ENCODE measurements around the gene PCBP3. TPM values are rescaled to one million over a fixed set of nuclear protein-coding genes. Genes with fewer than 3 reads are reported as not detected.

Gene PCBP3
- total RNA-seq, 2 experiments from 2014 or later: 3.4 to 3.8 TPM

GRCh38 chr21:45873418-45873817, 229.9 kb downstream of the PCBP3 start:
- DNase-seq (peak in 1 of 14 experiments; percentile 25), ATAC-seq (ENCODE audit: poor library complexity) (no peak)
- H3K27me3 ChIP-seq (ENCODE audit: control insufficient read depth in 1 of 2, insufficient read depth in 2 of 2, low read length in 2 of 2): no peaks in the 10 kb centered on the region
- ChIA-PET POLR2A (no interaction called here), CTCF (no interaction called here)
- H3K4me3 ChIP-seq (ENCODE audit: low read length): no peak overlapping the region
- Mint-ChIP-seq H3K9me3 (no peaks in the 10 kb centered on the region), H3K4me1 (ENCODE audit: low read depth) (peaks cover 13% of the 10 kb centered on the region), H3K36me3 (ENCODE audit: low read depth) (no peaks in the 10 kb centered on the region), H3K27ac (no peak overlapping the region), H3K27me3 (no peaks in the 10 kb centered on the region), H3K4me3 (no peak overlapping the region)
- no peaks in the 10 kb centered on the region for H3K36me3 ChIP-seq (ENCODE audit: insufficient read depth, low read length)
- TF ChIP-seq CTCF (IDR thresholded peaks at IDR 0.05): no peak
- no peak overlapping the region for H3K27ac ChIP-seq (ENCODE audit: low read depth in 1 of 2, low read length in 2 of 2)
- H3K4me1 ChIP-seq (ENCODE audit: insufficient read depth, low read length): peaks cover 7% of the 10 kb centered on the region
- intact Hi-C loops (cut with DNase I, micrococcal nuclease): no loop called here
- H3K9me3 ChIP-seq (ENCODE audit: control insufficient read depth in 1 of 2, insufficient read depth in 1 of 2, low read length in 2 of 2): peaks cover 0 to 4% of the 10 kb centered on the region in 2 experiments

- intact Hi-C loops (cut with DNase I, micrococcal nuclease): no loop called here
- Histone ChIP-seq H3K9me3 (ENCODE audit: control insufficient read depth in 1 of 2, insufficient read depth in 1 of 2, low read length in 2 of 2) (peaks cover 0 to 4% of the 10 kb centered on the region in 2 experiments), H3K4me1 (ENCODE audit: insufficient read depth, low read length) (peaks cover 5% of the 10 kb centered on the region), H3K27me3 (ENCODE audit: control insufficient read depth in 1 of 2, insufficient read depth in 2 of 2, low read length in 2 of 2) (no peaks in the 10 kb centered on the region), H3K4me3 (ENCODE audit: low read length) (no peak overlapping the region), H3K27ac (ENCODE audit: low read depth in 1 of 2, low read length in 2 of 2) (no peak overlapping the region), H3K36me3 (ENCODE audit: insufficient read depth, low read length) (no peaks in the 10 kb centered on the region)
- ATAC-seq (ENCODE audit: poor library complexity) (no peak), DNase-seq (peak in 1 of 14 experiments; percentile 10)
- Mint-ChIP-seq H3K36me3 (ENCODE audit: low read depth) (no peaks in the 10 kb centered on the region), H3K4me1 (ENCODE audit: low read depth) (peaks cover 17% of the 10 kb centered on the region), H3K4me3 (no peak overlapping the region), H3K27me3 (no peaks in the 10 kb centered on the region), H3K9me3 (no peaks in the 10 kb centered on the region), H3K27ac (no peak overlapping the region)
- TF ChIP-seq CTCF (IDR thresholded peaks at IDR 0.05): no peak
- ChIA-PET POLR2A (no interaction called here), CTCF (no interaction called here)
Measured at GRCh38 chr21:45873866-45874265, 230.3 kb downstream of the PCBP3 start.

- ATAC-seq (ENCODE audit: poor library complexity): no peak
- Mint-ChIP-seq H3K27ac (no peak overlapping the region), H3K27me3 (no peaks in the 10 kb centered on the region), H3K9me3 (no peaks in the 10 kb centered on the region), H3K4me3 (no peak overlapping the region), H3K4me1 (ENCODE audit: low read depth) (peaks cover 23% of the 10 kb centered on the region), H3K36me3 (ENCODE audit: low read depth) (no peaks in the 10 kb centered on the region)
- TF ChIP-seq CTCF (IDR thresholded peaks at IDR 0.05): no peak
- H3K27me3 ChIP-seq (ENCODE audit: control insufficient read depth in 1 of 2, insufficient read depth in 2 of 2, low read length in 2 of 2): no peaks in the 10 kb centered on the region
- no peak overlapping the region for H3K27ac ChIP-seq (ENCODE audit: low read depth in 1 of 2, low read length in 2 of 2)
- H3K4me1 ChIP-seq (ENCODE audit: insufficient read depth, low read length): peaks cover 10% of the 10 kb centered on the region
- CTCF ChIA-PET: no interaction called here
- intact Hi-C loops (cut with DNase I, micrococcal nuclease): no loop called here
- peaks cover 0 to 4% of the 10 kb centered on the region in 2 experiments for H3K9me3 ChIP-seq (ENCODE audit: control insufficient read depth in 1 of 2, insufficient read depth in 1 of 2, low read length in 2 of 2)
- peak in 1 of 14 experiments; percentile 12 for DNase-seq
- POLR2A ChIA-PET: no interaction called here
- no peak overlapping the region for H3K4me3 ChIP-seq (ENCODE audit: low read length)
- H3K36me3 ChIP-seq (ENCODE audit: insufficient read depth, low read length): no peaks in the 10 kb centered on the region
Measured at GRCh38 chr21:45874716-45875415, 231.3 kb downstream of the PCBP3 start.

Measured in CD4-positive, alpha-beta T cell (primary cell).